GM10847 (cell line): ENCODE data around the gene MS4A18.

ENCODE experiments used
- POLR2A ChIP-seq: IDR thresholded peaks from 2 replicates; pipeline ENCODE4 v1.6.1; 2011; ENCODE audit not compliant: insufficient read length; ENCODE audit errors: extremely low read depth

The MS4A18 gene

DNA sequence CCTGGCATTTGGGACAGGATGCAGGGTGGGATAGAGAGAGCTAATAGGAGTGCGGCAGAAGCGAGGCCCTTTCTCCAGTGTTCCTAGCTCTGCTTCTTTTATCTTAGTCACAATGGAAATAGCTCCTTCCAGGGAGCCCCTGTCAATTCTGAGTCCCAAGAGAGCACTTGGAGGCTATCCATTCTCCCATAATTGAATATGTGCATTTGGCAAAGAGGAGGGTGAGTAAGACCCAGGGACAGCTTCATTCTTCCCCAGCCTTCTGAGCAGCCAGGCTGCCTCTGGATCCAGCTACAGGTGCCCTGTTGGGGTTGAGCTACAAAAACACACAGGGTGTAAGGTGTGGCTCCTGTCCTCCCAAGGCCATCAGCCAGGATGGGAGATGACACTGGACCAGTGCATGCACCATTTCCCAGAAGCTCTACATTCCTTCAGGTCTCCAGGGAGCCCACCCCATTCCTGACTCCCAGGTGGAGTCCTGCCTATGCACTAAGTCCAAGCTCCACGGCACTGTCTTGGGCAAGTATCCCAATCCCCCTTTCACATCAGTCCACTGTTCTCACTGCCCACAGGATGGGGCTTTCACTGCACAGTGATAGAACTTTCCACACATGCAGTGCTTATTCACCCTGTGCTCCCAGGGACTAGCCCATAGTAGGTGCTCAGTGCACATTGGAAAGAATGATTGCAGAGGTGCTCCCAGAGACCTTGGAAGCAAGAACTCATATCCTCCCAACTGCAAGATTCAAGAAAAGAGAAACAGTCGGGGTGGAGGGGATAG is 66.8 kb downstream of the MS4A18 start:
- no peak for TF ChIP-seq POLR2A

DNA sequence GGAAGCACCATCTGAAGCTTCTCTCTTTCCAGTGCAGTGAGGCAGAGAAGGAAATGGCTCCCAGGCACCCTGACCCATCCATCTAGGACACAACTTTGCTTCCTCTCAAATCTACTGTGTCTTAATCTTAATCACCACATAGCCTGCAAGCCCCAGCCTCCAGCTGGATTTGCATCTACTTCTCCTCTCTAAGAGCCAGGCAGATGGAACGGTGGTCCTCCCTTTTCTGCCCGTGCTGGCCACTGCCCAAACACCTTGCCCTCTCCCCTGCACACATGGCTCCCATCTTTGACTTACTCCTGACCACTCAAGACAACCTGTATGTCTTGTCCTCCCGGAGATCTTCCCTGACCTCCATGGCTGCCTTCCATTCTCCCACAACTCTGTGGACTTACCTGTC is 68.0 kb downstream of the MS4A18 start:
- TF ChIP-seq POLR2A: no peak
